Right hindlimb (tissue), 1 donor: Measurements from ENCODE around the gene SWT1.
A peak's percentile ranks its signal among the peaks of the same experiment; 100 is the strongest.
"Not testable (repeated sequence)": the region's sequence is repeated elsewhere in the genome, so short reads cannot be mapped to it uniquely, and the experiment has no call there.

Experiments
- DNase-seq: peaks from one replicate; pipeline ENCODE4 v3.0.0-alpha.2; 2018

Gene SWT1

DNA sequence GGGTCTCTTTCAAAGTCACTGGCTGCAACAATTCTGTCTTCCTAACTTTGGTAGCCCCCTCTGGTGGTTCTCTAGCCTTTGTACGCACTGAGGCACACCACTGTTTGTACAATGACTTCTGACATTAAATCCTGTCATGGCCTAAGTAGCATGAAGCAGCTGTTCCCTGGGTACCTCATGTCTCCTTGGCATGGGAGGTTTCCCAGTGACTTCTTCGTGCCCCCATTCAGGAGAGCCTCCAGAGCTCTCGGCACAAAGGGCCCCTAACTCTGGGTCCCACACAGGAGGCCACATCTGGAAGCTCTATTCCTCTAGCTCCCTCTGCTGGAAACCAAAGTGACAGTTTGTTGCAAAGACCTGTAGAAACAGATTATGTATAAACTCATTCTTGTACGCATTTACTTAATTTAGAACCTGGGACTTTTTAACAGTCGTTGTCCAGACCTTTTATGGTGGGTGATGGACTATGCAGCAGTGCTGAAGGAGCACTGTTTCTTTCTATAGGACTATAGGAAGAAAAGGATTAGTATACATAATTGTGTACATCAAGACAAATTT, 13.4 kb downstream of the SWT1 start:
- peak; percentile 66 for DNase-seq

- DNase-seq: no peak
Observed at GRCh38 chr1:185193756-185194155, 36.8 kb downstream of the SWT1 start.

DNA sequence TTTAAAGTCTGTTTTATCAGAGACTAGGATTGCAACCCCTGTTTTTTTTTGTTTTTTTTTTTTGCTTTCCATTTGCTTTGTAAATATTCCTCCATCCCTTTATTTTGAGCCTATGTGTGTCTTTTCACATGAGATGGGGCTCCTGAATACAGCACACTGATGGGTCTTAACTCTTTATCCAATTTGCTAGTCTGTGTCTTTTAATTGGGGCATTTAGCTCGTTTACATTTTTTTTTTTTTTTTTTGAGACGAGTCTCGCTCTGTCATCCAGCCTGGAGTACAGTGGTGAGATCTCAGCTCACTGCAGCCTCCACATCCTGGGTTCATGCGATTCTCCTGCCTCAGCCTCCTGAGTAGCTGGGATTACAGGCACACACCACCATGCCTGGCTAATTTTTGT, 41.7 kb downstream of the SWT1 start:
- DNase-seq: not testable (repeated sequence)

- DNase-seq: no peak
Observed at GRCh38 chr1:185200889-185201288, 43.9 kb downstream of the SWT1 start.

DNA sequence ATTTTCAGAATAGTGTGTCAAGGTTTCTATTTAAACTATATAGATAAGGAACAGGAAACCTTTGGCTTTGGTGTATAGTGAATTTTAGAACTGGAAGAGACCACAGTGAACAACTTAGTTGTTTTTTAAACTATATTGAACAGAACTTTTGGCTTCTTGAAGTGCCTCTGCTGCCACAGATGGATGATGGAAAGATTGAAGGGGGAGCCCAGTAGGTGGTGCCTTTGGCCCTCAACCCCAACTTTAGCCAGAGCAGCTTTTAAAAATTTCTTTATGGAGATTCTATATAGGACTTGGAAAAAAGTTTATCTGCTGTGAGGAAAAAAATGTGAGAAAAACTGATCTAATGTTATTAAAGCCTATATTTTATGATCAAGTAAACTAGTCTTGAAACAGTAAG, 50.2 kb downstream of the SWT1 start:
- no peak for DNase-seq

DNA sequence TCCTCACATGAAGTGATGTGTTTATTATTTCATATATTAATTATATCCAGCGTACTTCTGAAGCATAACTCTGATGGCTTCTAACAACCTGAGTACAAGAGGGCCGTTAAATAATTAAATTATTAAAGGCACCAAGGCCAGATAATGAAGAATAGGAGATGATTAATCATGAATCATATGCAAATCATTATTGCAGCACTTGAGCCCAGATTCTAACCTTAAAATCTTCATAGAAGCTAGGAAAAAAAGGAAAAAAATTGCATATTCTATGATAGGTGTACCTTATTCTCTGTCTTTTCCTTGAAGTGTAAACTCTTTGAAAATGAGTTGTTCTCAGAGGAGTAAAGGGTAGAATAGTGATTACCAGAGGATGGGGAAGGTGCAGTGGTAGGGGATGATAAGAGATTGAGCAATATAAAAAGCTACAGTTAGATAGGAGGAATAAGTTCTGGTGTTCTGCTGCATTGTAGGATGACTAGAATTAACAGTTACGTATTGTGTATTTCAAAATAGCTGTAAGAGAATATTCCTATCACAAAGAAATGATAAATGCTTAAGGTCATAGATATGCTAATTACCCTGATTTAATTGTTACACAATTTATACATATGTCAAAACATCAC, 51.1 kb downstream of the SWT1 start:
- DNase-seq: no peak

DNA sequence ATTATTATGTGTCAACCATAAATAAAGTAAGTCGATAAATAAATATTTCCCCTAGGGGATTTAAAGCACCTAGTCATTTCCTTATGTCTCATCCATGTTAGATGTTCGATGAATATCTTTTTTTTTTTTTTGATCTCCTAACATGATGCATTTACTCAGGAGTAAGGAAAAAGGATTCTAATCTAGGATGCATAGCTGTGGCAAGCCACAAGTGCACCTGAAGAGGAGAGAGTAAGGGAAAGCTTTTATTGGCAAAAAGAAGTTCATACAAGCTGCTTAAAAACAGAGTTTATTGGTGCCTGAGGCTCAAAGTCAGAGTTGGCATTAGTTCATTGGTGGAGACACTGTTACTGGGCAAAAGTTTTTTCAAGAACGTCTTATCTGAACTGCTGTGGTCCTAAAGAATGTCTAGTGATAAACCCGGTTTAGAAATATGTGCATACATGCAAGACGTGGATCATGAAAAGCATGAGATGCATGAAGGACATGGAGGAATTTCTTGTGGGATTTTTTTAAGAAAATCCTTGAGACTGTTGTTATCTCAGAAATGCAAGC, 51.7 kb downstream of the SWT1 start:
- no peak for DNase-seq

- not testable (repeated sequence) for DNase-seq
Observed at GRCh38 chr1:185209357-185209756, 52.4 kb downstream of the SWT1 start.

GRCh38 chr1:185213091-185213490, 56.1 kb downstream of the SWT1 start:
- no peak for DNase-seq

GRCh38 chr1:185215911-185216310, 58.9 kb downstream of the SWT1 start:
- no peak for DNase-seq

- DNase-seq: no peak
Observed at GRCh38 chr1:185224132-185224531, 67.2 kb downstream of the SWT1 start.

DNA sequence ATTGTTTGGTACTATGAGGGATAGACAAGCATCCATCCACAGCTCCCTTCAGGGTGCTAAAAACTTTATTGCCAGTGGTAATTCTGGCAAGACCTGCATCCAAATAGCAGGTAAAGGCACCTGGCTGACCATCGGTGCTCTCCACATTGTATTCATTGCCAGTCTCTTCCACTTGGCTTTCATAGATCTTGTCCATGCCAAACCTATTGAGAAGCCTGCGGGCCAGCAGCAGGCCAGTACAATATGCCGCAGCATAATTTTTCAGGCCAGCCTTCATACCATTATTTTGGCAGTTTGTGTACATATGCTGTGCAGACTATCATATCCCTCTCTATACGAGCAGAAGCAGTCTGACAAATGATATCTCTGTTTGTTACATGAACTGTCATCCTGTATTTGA, 70.2 kb downstream of the SWT1 start:
- DNase-seq: no peak

GRCh38 chr1:185228979-185229378, 72.0 kb downstream of the SWT1 start:
- no peak for DNase-seq

- no peak for DNase-seq
Observed at GRCh38 chr1:185229981-185230380, 73.0 kb downstream of the SWT1 start.

GRCh38 chr1:185232874-185233273, 75.9 kb downstream of the SWT1 start:
- no peak for DNase-seq

- not testable (repeated sequence) for DNase-seq
Observed at GRCh38 chr1:185234183-185234582, 77.2 kb downstream of the SWT1 start.

GRCh38 chr1:185237176-185237575, 80.2 kb downstream of the SWT1 start:
- DNase-seq: not testable (repeated sequence)

- DNase-seq: no peak
Observed at GRCh38 chr1:185237661-185238060, 80.7 kb downstream of the SWT1 start.

DNA sequence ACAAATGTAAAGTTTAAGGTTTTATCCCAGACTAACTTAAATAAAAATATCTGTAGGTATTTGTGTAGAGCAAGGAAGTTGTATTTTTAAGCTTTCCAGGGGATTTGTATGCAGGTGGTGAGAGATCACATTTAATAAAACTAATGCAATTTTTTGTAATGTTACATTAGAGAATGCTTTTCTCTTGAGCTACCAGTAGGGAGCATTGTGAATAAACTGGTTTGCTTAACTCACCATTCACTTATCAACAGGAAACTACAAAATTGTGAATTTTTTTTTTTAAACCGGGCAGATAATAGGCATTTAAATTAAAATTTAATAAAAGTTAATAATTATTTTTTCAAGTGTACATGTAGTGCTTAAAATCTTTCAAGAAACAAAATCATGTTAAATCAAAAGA, 81.5 kb downstream of the SWT1 start:
- no peak for DNase-seq

- no peak for DNase-seq
Observed at GRCh38 chr1:185239861-185240260, 82.9 kb downstream of the SWT1 start.

GRCh38 chr1:185241127-185241526, 84.2 kb downstream of the SWT1 start:
- no peak for DNase-seq

GRCh38 chr1:185244015-185244747, 87.2 kb downstream of the SWT1 start:
- DNase-seq: no peak

GRCh38 chr1:185245466-185245865, 88.5 kb downstream of the SWT1 start:
- DNase-seq: no peak

- DNase-seq: no peak
Observed at GRCh38 chr1:185249563-185249962, 92.6 kb downstream of the SWT1 start.
